ENCODE measurements around the gene SNRNP27. TPM values are rescaled to one million over a fixed set of nuclear protein-coding genes. Genes with fewer than 3 reads are reported as not detected.
A peak's percentile ranks its signal among the peaks of the same experiment; 100 is the strongest.

The SNRNP27 gene
- total and polyA plus RNA-seq, 9 of the 15 experiments (the other 6 are each of a cell fraction or from before 2014, with no cell fraction given): 29.2 to 102 (median 65.7) TPM

GRCh38 chr2:69926849-69927515 is 33.2 kb downstream of the SNRNP27 start (continued):
- TF ChIP-seq CHAMP1 (IDR thresholded peaks at IDR 0.05) (no peak), BRF2 (IDR thresholded peaks at IDR 0.05; ENCODE audit: borderline replicate concordance, insufficient read depth, insufficient read length) (no peak), NR2F6 (CRISPR knock-in tag; IDR thresholded peaks at IDR 0.05) (no peak), DPF2 (IDR thresholded peaks at IDR 0.05) (no peak), CEBPG (CRISPR knock-in tag; IDR thresholded peaks at IDR 0.05) (peak; percentile 79), CEBPG (tag; conservative IDR thresholded peaks at IDR 0.05 in 1 of 2, IDR thresholded peaks at IDR 0.05 in 1 of 2) (peak; percentile 90 to 98), EP300 (IDR thresholded peaks at IDR 0.05; ENCODE audit: low read length) (no peak), ZFP30 (CRISPR knock-in tag; IDR thresholded peaks at IDR 0.05; ENCODE audit: borderline replicate concordance) (no peak), FOSL1 (tag; conservative IDR thresholded peaks at IDR 0.05) (no peak), CBFA2T3 (IDR thresholded peaks at IDR 0.05) (no peak), MTA2 (IDR thresholded peaks at IDR 0.05; ENCODE audit: low read depth) (no peak), KLF16 (IDR thresholded peaks at IDR 0.05) (no peak), CREM (IDR thresholded peaks at IDR 0.05; ENCODE audit: low read depth) (no peak), ZNF511 (CRISPR knock-in tag; IDR thresholded peaks at IDR 0.05) (no peak), SRF (CRISPR knock-in tag; IDR thresholded peaks at IDR 0.05) (peak in 1 of 2 experiments; percentile 42; a peak in 1 of 4 replicates)
- TF ChIP-seq, protein P1, sequence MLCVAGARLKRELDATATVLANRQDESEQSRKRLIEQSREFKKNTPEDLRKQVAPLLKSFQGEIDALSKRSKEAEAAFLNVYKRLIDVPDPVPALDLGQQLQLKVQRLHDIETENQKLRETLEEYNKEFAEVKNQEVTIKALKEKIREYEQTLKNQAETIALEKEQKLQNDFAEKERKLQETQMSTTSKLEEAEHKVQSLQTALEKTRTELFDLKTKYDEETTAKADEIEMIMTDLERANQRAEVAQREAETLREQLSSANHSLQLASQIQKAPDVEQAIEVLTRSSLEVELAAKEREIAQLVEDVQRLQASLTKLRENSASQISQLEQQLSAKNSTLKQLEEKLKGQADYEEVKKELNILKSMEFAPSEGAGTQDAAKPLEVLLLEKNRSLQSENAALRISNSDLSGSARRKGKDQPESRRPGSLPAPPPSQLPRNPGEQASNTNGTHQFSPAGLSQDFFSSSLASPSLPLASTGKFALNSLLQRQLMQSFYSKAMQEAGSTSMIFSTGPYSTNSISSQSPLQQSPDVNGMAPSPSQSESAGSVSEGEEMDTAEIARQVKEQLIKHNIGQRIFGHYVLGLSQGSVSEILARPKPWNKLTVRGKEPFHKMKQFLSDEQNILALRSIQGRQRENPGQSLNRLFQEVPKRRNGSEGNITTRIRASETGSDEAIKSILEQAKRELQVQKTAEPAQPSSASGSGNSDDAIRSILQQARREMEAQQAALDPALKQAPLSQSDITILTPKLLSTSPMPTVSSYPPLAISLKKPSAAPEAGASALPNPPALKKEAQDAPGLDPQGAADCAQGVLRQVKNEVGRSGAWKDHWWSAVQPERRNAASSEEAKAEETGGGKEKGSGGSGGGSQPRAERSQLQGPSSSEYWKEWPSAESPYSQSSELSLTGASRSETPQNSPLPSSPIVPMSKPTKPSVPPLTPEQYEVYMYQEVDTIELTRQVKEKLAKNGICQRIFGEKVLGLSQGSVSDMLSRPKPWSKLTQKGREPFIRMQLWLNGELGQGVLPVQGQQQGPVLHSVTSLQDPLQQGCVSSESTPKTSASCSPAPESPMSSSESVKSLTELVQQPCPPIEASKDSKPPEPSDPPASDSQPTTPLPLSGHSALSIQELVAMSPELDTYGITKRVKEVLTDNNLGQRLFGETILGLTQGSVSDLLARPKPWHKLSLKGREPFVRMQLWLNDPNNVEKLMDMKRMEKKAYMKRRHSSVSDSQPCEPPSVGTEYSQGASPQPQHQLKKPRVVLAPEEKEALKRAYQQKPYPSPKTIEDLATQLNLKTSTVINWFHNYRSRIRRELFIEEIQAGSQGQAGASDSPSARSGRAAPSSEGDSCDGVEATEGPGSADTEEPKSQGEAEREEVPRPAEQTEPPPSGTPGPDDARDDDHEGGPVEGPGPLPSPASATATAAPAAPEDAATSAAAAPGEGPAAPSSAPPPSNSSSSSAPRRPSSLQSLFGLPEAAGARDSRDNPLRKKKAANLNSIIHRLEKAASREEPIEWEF (CRISPR knock-in tag; IDR thresholded peaks at IDR 0.05): no peak
